ENCODE data around the gene ELMO1. TPM values are rescaled to one million over a fixed set of nuclear protein-coding genes. Genes with fewer than 3 reads are reported as not detected.

ELMO1 gene
- total and polyA plus RNA-seq, 2 donors from 2014 or later: 6.0 to 35.4 TPM

GRCh38 chr7:37129035-37129425 lies 319.6 kb downstream of the ELMO1 start:
- DNase-seq: no peak
- FAIRE-seq: no peak
- no peak overlapping the region for H3K4me3 ChIP-seq (ENCODE audit: low read length in 3 of 3)

GRCh38 chr7:37128327-37129034 lies 320.2 kb downstream of the ELMO1 start:
- FAIRE-seq: peak; percentile 23
- Histone ChIP-seq H3K36me3 (ENCODE audit: control insufficient read depth in 2 of 3, insufficient read depth in 3 of 3, low read length in 3 of 3) (no peaks in the 10 kb centered on the region), H3K27me3 (ENCODE audit: control insufficient read depth, insufficient read depth, low read length) (no peaks in the 10 kb centered on the region), H3K27ac (ENCODE audit: low read depth in 2 of 2, low read length in 2 of 2) (peak overlapping the region in 1 of 2 donors; percentile 43), H3K4me3 (ENCODE audit: low read length in 3 of 3) (no peak overlapping the region), H3K9ac (ENCODE audit: low read length in 3 of 3) (no peak overlapping the region), H3K4me1 (ENCODE audit: control insufficient read depth in 2 of 3, insufficient read depth in 2 of 3, low read depth in 1 of 3, low read length in 3 of 3) (peaks cover 0 to 6% (median 0%) of the 10 kb centered on the region in 3 donors), H3K9me3 (ENCODE audit: control insufficient read depth in 2 of 3, insufficient read depth in 1 of 3, low read length in 3 of 3) (no peaks in the 10 kb centered on the region)
- intact Hi-C loops (cut with DNase I): no loop called here
- peak in 1 of 5 donors; percentile 45 for DNase-seq
- no peak for TF ChIP-seq CTCF (IDR thresholded peaks at IDR 0.05; ENCODE audit: borderline replicate concordance, extremely low read depth, insufficient read depth)

More at GRCh38 chr7:37129035-37129425, 319.6 kb downstream of the ELMO1 start:
- peaks cover 0 to 6% (median 0%) of the 10 kb centered on the region in 3 donors for H3K4me1 ChIP-seq (ENCODE audit: control insufficient read depth in 2 of 3, insufficient read depth in 2 of 3, low read depth in 1 of 3, low read length in 3 of 3)
- H3K9ac ChIP-seq (ENCODE audit: low read length in 3 of 3): no peak overlapping the region
- H3K9me3 ChIP-seq (ENCODE audit: control insufficient read depth in 2 of 3, insufficient read depth in 1 of 3, low read length in 3 of 3): no peaks in the 10 kb centered on the region
- TF ChIP-seq CTCF (IDR thresholded peaks at IDR 0.05; ENCODE audit: borderline replicate concordance, extremely low read depth, insufficient read depth): no peak
- H3K27me3 ChIP-seq (ENCODE audit: control insufficient read depth, insufficient read depth, low read length): no peaks in the 10 kb centered on the region
- H3K36me3 ChIP-seq (ENCODE audit: control insufficient read depth in 2 of 3, insufficient read depth in 3 of 3, low read length in 3 of 3): no peaks in the 10 kb centered on the region
- intact Hi-C loops (cut with DNase I): no loop called here
- H3K27ac ChIP-seq (ENCODE audit: low read depth in 2 of 2, low read length in 2 of 2): peak overlapping the region in 1 of 2 donors; percentile 43

- TF ChIP-seq CTCF (IDR thresholded peaks at IDR 0.05; ENCODE audit: borderline replicate concordance, extremely low read depth, insufficient read depth): no peak
- DNase-seq (no peak), FAIRE-seq (no peak)
Observed at GRCh38 chr7:37119296-37119860, 329.3 kb downstream of the ELMO1 start.

More at GRCh38 chr7:37119296-37119860, 329.3 kb downstream of the ELMO1 start:
- intact Hi-C loops (cut with DNase I): no loop called here
- no peak overlapping the region for H3K27ac ChIP-seq (ENCODE audit: low read depth in 2 of 2, low read length in 2 of 2)
- H3K36me3 ChIP-seq (ENCODE audit: control insufficient read depth in 2 of 3, insufficient read depth in 3 of 3, low read length in 3 of 3): no peaks in the 10 kb centered on the region
- H3K4me1 ChIP-seq (ENCODE audit: control insufficient read depth in 2 of 3, insufficient read depth in 2 of 3, low read depth in 1 of 3, low read length in 3 of 3): no peaks in the 10 kb centered on the region
- no peak overlapping the region for H3K9ac ChIP-seq (ENCODE audit: low read length in 3 of 3)
- H3K4me3 ChIP-seq (ENCODE audit: low read length in 3 of 3): no peak overlapping the region
- no peaks in the 10 kb centered on the region for H3K27me3 ChIP-seq (ENCODE audit: control insufficient read depth, insufficient read depth, low read length)
- no peaks in the 10 kb centered on the region for H3K9me3 ChIP-seq (ENCODE audit: control insufficient read depth in 2 of 3, insufficient read depth in 1 of 3, low read length in 3 of 3)

Data from kidney (tissue), 14 donors.